Nephron (organoid): ENCODE results near the gene AVL9.

ENCODE experiments used
- H3K27ac Mint-ChIP-seq, 3 experiments: 2 replicates each; pipeline ENCODE4 v1.8.0; 2020; ENCODE audit warnings: mixed read lengths in 3 of 3, mild to moderate bottlenecking in 2 of 3, moderate library complexity in 1 of 3
- H3K27me3 Mint-ChIP-seq: 2 replicates; pipeline ENCODE4 v1.8.0; 2021; ENCODE audit warnings: low read depth, mild to moderate bottlenecking, moderate library complexity, mixed read lengths
- H3K36me3 Mint-ChIP-seq: 2 replicates; pipeline ENCODE4 v1.8.0; 2020; ENCODE audit warnings: low read depth, mixed read lengths
- H3K4me1 Mint-ChIP-seq: 2 replicates; pipeline ENCODE4 v1.8.0; 2020; ENCODE audit warnings: mixed read lengths
- H3K4me3 Mint-ChIP-seq, 3 experiments: 2 replicates each; pipeline ENCODE4 v1.8.0; 2020; ENCODE audit warnings: mild to moderate bottlenecking in 3 of 3, mixed read lengths in 3 of 3, moderate library complexity in 2 of 3
- H3K9me3 Mint-ChIP-seq: 2 replicates; pipeline ENCODE4 v1.8.0; 2020; ENCODE audit warnings: mixed read lengths
- TF ChIP-seq, protein P1 (sequence below), 3 experiments: fragments of 200-600 bp; sonication (generic); IDR thresholded peaks; one replicate each; pipeline ENCODE4 v1.5.0; 2021; ENCODE audit warnings: antibody characterized with exemption in 3 of 3; ENCODE audit not compliant: unreplicated experiment in 3 of 3

AVL9 gene

DNA sequence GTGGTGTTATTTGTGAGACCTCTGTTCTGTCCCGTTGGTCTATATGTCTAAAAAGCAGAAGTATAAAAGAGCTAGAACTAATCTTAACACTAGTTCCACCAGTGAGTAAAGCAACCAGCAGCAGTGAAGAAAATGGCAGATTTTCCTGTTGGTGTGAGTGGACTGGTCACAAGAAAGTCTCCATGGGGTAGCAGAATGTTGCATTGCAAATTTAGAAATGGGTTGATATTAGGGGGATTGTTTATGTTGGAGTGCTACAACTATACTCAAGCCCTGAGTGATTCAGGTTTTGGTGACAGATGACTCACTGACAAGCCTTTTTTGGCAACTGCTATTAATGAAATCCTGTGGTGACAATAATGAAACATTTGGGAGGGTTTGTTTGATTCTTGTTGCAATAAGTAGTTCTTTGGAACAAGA, 5.6 kb downstream of the AVL9 start:
- TF ChIP-seq, protein P1, sequence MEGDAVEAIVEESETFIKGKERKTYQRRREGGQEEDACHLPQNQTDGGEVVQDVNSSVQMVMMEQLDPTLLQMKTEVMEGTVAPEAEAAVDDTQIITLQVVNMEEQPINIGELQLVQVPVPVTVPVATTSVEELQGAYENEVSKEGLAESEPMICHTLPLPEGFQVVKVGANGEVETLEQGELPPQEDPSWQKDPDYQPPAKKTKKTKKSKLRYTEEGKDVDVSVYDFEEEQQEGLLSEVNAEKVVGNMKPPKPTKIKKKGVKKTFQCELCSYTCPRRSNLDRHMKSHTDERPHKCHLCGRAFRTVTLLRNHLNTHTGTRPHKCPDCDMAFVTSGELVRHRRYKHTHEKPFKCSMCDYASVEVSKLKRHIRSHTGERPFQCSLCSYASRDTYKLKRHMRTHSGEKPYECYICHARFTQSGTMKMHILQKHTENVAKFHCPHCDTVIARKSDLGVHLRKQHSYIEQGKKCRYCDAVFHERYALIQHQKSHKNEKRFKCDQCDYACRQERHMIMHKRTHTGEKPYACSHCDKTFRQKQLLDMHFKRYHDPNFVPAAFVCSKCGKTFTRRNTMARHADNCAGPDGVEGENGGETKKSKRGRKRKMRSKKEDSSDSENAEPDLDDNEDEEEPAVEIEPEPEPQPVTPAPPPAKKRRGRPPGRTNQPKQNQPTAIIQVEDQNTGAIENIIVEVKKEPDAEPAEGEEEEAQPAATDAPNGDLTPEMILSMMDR (IDR thresholded peaks at IDR 0.05; ENCODE audit: unreplicated experiment in 3 of 3): no peak
- Mint-ChIP-seq H3K4me1 (peaks cover 12% of the 10 kb centered on the region), H3K36me3 (peaks cover 41% of the 10 kb centered on the region), H3K27me3 (no peaks in the 10 kb centered on the region), H3K27ac (peak overlapping the region in 1 of 3 experiments; percentile 14), H3K4me3 (no peak overlapping the region), H3K9me3 (peaks cover 4% of the 10 kb centered on the region)

GRCh38 chr7:32501522-32501921, 6.2 kb downstream of the AVL9 start:
- Mint-ChIP-seq H3K4me3 (no peak overlapping the region), H3K36me3 (peaks cover 44% of the 10 kb centered on the region), H3K27ac (no peak overlapping the region), H3K27me3 (no peaks in the 10 kb centered on the region), H3K4me1 (peaks cover 7% of the 10 kb centered on the region), H3K9me3 (peaks cover 4% of the 10 kb centered on the region)
- TF ChIP-seq, protein P1 (IDR thresholded peaks at IDR 0.05; ENCODE audit: unreplicated experiment in 3 of 3): no peak

DNA sequence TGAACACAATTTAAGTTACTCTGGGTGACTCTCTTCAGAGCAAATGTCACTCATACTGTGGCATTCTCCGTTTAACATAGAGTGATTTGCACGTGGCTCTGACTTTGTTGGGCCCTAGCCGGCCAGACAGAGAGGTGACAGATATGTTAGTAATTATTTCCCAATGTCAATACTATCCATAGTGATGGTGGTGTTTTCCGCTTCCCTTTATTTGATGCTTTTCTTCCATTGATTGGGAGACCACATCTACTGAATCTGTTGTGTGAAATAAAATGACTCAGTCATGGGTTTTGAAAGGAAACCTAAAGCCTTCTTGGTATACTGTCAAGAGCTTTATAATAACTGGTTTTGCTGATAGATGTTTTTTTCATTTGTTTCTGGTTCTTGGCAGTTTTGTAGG, 7.4 kb downstream of the AVL9 start:
- peaks cover 47% of the 10 kb centered on the region for H3K36me3 Mint-ChIP-seq
- peaks cover 10% of the 10 kb centered on the region for H3K9me3 Mint-ChIP-seq
- no peak overlapping the region for H3K27ac Mint-ChIP-seq
- peaks cover 6% of the 10 kb centered on the region for H3K4me1 Mint-ChIP-seq
- TF ChIP-seq, protein P1 (IDR thresholded peaks at IDR 0.05; ENCODE audit: unreplicated experiment in 3 of 3): no peak
- H3K27me3 Mint-ChIP-seq: no peaks in the 10 kb centered on the region
- H3K4me3 Mint-ChIP-seq: no peak overlapping the region

DNA sequence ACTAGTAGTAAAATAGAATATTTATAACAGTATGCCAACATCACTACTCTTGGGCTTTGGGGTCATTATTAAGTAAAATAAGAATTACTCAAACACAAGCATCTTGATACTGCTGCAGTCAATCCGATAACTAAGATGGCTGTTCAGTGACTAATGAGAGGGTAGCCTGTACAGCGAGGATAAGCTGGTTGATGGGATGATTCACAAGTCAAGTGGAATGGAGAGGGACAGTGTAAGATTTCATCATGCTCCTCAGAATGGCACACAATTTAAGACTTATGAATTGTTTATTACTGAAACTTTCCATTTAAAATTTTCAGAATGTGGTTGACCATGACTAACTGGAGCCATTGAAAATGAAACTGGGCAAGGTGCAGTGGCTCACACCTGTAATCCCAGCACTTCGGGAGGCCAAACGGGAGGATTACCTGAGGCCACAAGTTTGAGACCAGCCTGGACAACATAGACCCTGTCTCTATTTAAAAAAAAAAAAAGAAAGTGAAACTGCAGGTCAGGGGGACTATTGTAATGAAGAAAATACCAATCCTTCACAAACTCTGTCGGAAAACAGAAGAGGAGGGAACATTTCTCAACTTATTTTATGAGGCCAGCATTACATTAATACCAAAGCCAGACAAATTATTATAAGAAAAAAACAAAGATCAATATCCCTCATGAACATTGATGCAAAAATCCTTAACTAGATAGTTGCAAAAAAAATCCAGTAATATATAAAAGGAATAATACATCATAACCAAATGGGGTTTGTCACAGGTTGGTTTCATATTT, 11.2 kb downstream of the AVL9 start:
- Mint-ChIP-seq H3K27ac (no peak overlapping the region), H3K27me3 (no peaks in the 10 kb centered on the region), H3K4me1 (no peaks in the 10 kb centered on the region), H3K9me3 (peaks cover 28% of the 10 kb centered on the region), H3K36me3 (peaks cover 61% of the 10 kb centered on the region), H3K4me3 (no peak overlapping the region)
- TF ChIP-seq, protein P1 (IDR thresholded peaks at IDR 0.05; ENCODE audit: unreplicated experiment in 3 of 3): no peak

GRCh38 chr7:32507414-32507813, 12.1 kb downstream of the AVL9 start:
- H3K36me3 Mint-ChIP-seq: peaks cover 68% of the 10 kb centered on the region
- TF ChIP-seq, protein P1 (IDR thresholded peaks at IDR 0.05; ENCODE audit: unreplicated experiment in 3 of 3): no peak
- H3K27ac Mint-ChIP-seq: no peak overlapping the region
- no peaks in the 10 kb centered on the region for H3K4me1 Mint-ChIP-seq
- H3K9me3 Mint-ChIP-seq: peaks cover 37% of the 10 kb centered on the region
- H3K4me3 Mint-ChIP-seq: no peak overlapping the region
- H3K27me3 Mint-ChIP-seq: no peaks in the 10 kb centered on the region

GRCh38 chr7:32511791-32512190, 16.5 kb downstream of the AVL9 start:
- Mint-ChIP-seq H3K27ac (no peak overlapping the region), H3K4me1 (no peaks in the 10 kb centered on the region), H3K36me3 (peaks cover 96% of the 10 kb centered on the region), H3K9me3 (peaks cover 78% of the 10 kb centered on the region), H3K4me3 (no peak overlapping the region), H3K27me3 (no peaks in the 10 kb centered on the region)
- TF ChIP-seq, protein P1 (IDR thresholded peaks at IDR 0.05; ENCODE audit: unreplicated experiment in 3 of 3): no peak
